Type B pancreatic cell (in vitro differentiated cells): Measurements from ENCODE around the gene FHL3. TPM values are rescaled to one million over a fixed set of nuclear protein-coding genes. Genes with fewer than 3 reads are reported as not detected.

ENCODE experiments used
- DNase-seq: peaks from one replicate; pipeline ENCODE4 v3.0.0; 2021; ENCODE audit warnings: mixed read lengths; ENCODE audit not compliant: unreplicated experiment; ENCODE audit errors: extremely low spot score
- H3K27ac Mint-ChIP-seq: 2 replicates; pipeline ENCODE4 v1.8.0; 2021; ENCODE audit warnings: mild to moderate bottlenecking, mixed read lengths
- H3K27me3 Mint-ChIP-seq: 2 replicates; pipeline ENCODE4 v1.8.0; 2021; ENCODE audit warnings: mixed read lengths
- H3K36me3 Mint-ChIP-seq: 2 replicates; pipeline ENCODE4 v1.8.0; 2021; ENCODE audit warnings: mixed read lengths
- H3K4me1 Mint-ChIP-seq: one replicate; pipeline ENCODE4 v1.8.0; 2021; ENCODE audit warnings: mixed read lengths; ENCODE audit not compliant: unreplicated experiment
- H3K4me3 Mint-ChIP-seq: 2 replicates; pipeline ENCODE4 v1.8.0; 2021; ENCODE audit warnings: mild to moderate bottlenecking, mixed read lengths
- H3K9me3 Mint-ChIP-seq: 2 replicates; pipeline ENCODE4 v1.8.0; 2021; ENCODE audit warnings: mixed read lengths
- total RNA-seq: library from RNA; stranded (reverse); gene quantifications from 2 replicates; pipeline ENCODE4 v1.2.1, GENCODE V29; 2021; ENCODE audit warnings: low replicate concordance
- TF ChIP-seq, protein P1 (sequence below): fragments of 200-600 bp; sonication (generic); conservative IDR thresholded peaks from 2 replicates; pipeline ENCODE4 v1.5.0; 2021; ENCODE audit warnings: antibody characterized with exemption, mild to moderate bottlenecking

FHL3 gene
- total RNA-seq, 1 donor from 2014 or later: 25.1 TPM

DNA sequence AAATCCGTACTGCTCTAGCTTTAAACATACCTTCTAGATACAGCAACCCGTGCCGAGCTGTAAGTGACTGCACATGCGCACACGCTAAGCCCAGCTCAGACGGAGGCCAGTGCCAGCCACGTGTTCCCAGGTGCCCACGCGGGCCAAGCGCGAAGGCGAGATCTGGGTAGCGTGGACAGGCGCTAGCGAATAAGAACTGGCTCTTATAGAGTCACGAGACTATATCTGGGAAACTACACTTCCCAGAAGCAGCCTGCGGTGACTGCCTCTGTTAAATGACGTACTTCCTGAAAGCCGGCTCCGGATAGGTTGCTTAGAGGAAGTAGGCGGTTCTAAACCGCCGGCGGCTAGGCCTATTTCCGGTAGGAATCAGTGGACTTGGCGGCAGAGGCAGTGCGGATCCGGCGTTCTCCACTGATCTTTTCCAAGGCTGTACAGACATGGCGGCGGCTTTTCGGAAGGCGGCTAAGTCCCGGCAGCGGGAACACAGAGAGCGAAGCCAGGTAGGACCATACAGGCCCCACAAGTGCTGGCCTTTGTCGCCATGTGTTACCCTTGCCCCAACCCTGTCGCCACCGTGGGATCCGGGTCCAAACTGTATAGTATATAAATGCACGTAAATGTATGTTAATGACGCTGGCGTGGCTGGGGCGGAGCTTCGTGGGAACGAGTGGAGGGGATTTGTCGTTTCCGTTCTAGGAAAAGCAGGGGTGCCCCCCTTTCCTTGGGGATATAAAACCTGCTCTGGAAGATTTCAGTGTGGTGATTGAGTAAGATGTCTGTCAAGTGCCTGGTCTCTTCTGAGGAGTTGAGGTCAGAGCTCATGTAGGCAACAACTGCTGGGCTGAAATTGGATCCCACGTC is 7.3 kb upstream of the FHL3 start, which contains the start of gene UTP11:
Gene UTP11, plus strand, starts transcription at position 372 of the 864 bp plus-strand sequence. Its CDS starts 69 bp downstream, at position 441.
- Mint-ChIP-seq H3K36me3 (no peaks in the 10 kb centered on the region), H3K4me1 (peaks cover 27% of the 10 kb centered on the region), H3K9me3 (no peaks in the 10 kb centered on the region), H3K4me3 (peak within 1 kb of the TSS; percentile 97), H3K27me3 (peaks cover 2% of the 10 kb centered on the region), H3K27ac (peak within 1 kb of the TSS; percentile 98)
- DNase-seq: peak; percentile 91
- TF ChIP-seq, protein P1, sequence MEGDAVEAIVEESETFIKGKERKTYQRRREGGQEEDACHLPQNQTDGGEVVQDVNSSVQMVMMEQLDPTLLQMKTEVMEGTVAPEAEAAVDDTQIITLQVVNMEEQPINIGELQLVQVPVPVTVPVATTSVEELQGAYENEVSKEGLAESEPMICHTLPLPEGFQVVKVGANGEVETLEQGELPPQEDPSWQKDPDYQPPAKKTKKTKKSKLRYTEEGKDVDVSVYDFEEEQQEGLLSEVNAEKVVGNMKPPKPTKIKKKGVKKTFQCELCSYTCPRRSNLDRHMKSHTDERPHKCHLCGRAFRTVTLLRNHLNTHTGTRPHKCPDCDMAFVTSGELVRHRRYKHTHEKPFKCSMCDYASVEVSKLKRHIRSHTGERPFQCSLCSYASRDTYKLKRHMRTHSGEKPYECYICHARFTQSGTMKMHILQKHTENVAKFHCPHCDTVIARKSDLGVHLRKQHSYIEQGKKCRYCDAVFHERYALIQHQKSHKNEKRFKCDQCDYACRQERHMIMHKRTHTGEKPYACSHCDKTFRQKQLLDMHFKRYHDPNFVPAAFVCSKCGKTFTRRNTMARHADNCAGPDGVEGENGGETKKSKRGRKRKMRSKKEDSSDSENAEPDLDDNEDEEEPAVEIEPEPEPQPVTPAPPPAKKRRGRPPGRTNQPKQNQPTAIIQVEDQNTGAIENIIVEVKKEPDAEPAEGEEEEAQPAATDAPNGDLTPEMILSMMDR: no peak

DNA sequence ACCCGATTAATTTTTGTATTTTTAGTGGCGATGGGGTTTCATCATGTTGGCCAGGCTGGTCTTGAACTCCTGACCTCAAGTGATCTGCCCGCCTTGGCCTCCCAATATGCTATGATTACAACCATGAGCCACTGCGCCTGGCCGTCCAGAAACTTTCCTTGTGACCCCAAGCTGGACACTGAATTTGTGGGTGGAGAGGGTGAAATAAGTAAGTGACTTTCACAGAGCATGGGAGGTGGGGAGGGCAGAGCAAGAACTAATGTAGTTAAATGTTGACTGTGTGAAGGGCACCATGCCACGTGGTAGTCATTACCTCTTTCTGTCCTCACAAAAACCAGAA is 4.5 kb upstream of the FHL3 start:
- Mint-ChIP-seq H3K36me3 (no peaks in the 10 kb centered on the region), H3K4me3 (no peak overlapping the region), H3K9me3 (no peaks in the 10 kb centered on the region), H3K4me1 (peaks cover 21% of the 10 kb centered on the region), H3K27ac (no peak overlapping the region), H3K27me3 (peaks cover 2% of the 10 kb centered on the region)
- DNase-seq: no peak
- TF ChIP-seq, protein P1: no peak

DNA sequence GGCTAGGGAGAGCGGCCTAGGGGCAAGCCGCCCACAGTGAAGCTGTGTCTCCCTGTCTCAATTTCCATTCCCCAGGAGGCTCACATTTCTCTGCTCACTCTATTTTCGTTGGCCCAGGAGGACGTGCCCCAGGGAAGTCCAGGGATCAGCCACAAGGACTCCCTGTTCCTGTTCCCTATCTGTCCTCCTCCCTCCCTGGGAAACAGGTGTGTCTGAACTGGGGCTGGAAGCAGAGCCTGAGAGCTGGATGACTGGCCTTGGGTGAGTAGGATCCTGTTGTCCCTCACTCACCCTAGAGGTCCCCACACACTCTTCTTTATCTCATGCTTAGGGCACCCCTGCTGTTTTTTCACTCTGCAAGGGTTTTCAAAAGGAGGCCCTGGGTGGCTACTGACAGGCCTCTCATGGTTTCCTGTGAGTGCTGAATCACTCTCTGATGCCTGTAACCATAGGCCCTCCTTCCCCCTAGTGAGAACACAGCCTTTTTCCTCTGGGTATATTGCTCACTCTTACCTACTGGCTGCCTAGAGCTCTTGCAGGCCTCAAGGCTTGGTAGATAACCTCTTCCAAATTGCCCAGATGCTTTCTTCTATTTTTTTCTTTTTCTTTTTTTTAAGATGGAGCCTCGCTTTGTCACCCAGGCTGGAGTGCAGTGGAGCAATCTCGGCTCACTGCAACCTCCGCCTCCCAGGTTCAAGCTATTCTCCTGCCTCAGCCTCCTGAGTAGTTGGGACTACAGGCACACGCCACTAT is 4.0 kb upstream of the FHL3 start:
- TF ChIP-seq, protein P1: no peak
- no peak overlapping the region for H3K4me3 Mint-ChIP-seq
- H3K27me3 Mint-ChIP-seq: peaks cover 7% of the 10 kb centered on the region
- no peaks in the 10 kb centered on the region for H3K36me3 Mint-ChIP-seq
- H3K9me3 Mint-ChIP-seq: no peaks in the 10 kb centered on the region
- DNase-seq: no peak
- H3K27ac Mint-ChIP-seq: no peak overlapping the region
- H3K4me1 Mint-ChIP-seq: peaks cover 26% of the 10 kb centered on the region

DNA sequence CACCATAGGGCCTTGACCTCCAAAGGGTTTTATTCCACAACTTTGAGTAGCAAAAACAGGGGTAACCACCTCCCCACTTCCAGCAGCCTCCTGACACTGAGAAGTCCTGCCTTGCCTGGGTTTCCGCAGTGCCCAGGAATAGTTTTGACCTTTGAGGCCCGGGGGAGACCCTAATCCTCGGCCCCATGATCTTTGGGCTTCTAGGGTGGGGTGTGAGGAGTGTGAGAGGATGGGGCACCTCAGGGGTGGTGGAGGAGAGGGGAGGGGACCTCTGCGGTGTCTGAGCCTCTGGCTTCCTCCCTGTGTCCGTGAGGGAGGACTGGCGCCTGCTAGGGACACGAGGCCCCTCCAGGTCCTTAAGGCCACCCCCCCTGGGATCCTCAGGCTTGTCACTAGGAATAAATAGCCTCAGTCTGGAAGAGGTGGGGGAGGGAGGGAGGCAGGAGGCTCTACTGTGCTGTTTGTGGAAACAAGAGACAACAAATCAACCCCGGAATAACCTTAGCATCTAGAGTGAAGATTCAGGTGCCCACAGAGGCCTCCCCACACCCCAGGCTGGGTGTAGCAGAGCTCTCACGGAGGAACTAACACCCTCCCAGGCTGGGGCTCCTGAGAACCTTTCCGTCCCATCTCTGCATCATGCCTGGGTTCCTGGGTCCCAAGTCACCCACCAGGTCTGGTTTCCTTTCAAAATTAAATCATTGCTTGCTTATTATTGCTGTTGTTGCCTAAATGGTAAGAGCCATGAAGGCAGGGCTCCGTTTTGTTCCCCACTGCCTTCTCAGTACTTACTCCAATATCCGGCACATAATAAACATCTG is 904 bp upstream of the FHL3 start:
- Mint-ChIP-seq H3K27ac (no peak overlapping the region), H3K9me3 (no peaks in the 10 kb centered on the region)

More for the DNA sequence above, 904 bp upstream of the FHL3 start:
- DNase-seq: no peak
- TF ChIP-seq, protein P1: no peak
- H3K27me3 Mint-ChIP-seq: peaks cover 6% of the 10 kb centered on the region
- peak overlapping the region; percentile 70 for H3K4me3 Mint-ChIP-seq
- H3K36me3 Mint-ChIP-seq: no peaks in the 10 kb centered on the region
- peaks cover 17% of the 10 kb centered on the region for H3K4me1 Mint-ChIP-seq
